ENCODE results near the gene RHD. TPM values are rescaled to one million over a fixed set of nuclear protein-coding genes. Genes with fewer than 3 reads are reported as not detected.
"Not testable (repeated sequence)": the region's sequence is repeated elsewhere in the genome, so short reads cannot be mapped to it uniquely, and the experiment has no call there.

Gene RHD
- polyA plus RNA-seq (2013, experiment 1 of 4), result not detected
- polyA plus RNA-seq (2013, experiment 2 of 4), result 0.14 TPM
- not detected for polyA plus RNA-seq (2013, experiment 3 of 4)
- not detected for polyA plus RNA-seq (2013, experiment 4 of 4)

GRCh38 chr1:25272238-25272637 lies at the start of gene RHD:
TSS of gene RHD (plus strand) at chr1:25272509. CDS start at chr1:25272548, 39 bp downstream.
- not testable (repeated sequence) for H3K4me3 ChIP-seq (ENCODE audit: insufficient read depth, low read depth, low read length); H3K27ac ChIP-seq (ENCODE audit: insufficient read depth, low read depth, low read length, poor library complexity, severe bottlenecking); H3K36me3 ChIP-seq (ENCODE audit: control insufficient read depth, insufficient read depth, low read length); H3K9me3 ChIP-seq (ENCODE audit: control insufficient read depth, low read length); H3K27me3 ChIP-seq (ENCODE audit: control insufficient read depth, insufficient read depth, low read length, poor library complexity, severe bottlenecking); H3K4me1 ChIP-seq (ENCODE audit: control insufficient read depth, insufficient read depth, low read length)
- 51 to 54% methylated on average over 6 to 8 of the region's 8 CpGs for WGBS, 2 experiments

- Histone ChIP-seq H3K4me3 (ENCODE audit: insufficient read depth, low read depth, low read length) (no peak overlapping the region), H3K27ac (ENCODE audit: insufficient read depth, low read depth, low read length, poor library complexity, severe bottlenecking) (no peak overlapping the region), H3K9me3 (ENCODE audit: control insufficient read depth, low read length) (no peaks in the 10 kb centered on the region), H3K27me3 (ENCODE audit: control insufficient read depth, insufficient read depth, low read length, poor library complexity, severe bottlenecking) (no peaks in the 10 kb centered on the region), H3K36me3 (ENCODE audit: control insufficient read depth, insufficient read depth, low read length) (peaks cover 45% of the 10 kb centered on the region), H3K4me1 (ENCODE audit: control insufficient read depth, insufficient read depth, low read length) (no peaks in the 10 kb centered on the region)
- WGBS, 2 experiments, result 96 to 97% methylated on average over 4 of the region's 4 CpGs
These were observed 49.7 kb upstream of the RHD start for GRCh38 chr1:25222606-25223005.

- Histone ChIP-seq H3K36me3 (ENCODE audit: control insufficient read depth, insufficient read depth, low read length) (peaks cover 45% of the 10 kb centered on the region), H3K27me3 (ENCODE audit: control insufficient read depth, insufficient read depth, low read length, poor library complexity, severe bottlenecking) (no peaks in the 10 kb centered on the region), H3K27ac (ENCODE audit: insufficient read depth, low read depth, low read length, poor library complexity, severe bottlenecking) (no peak overlapping the region), H3K4me1 (ENCODE audit: control insufficient read depth, insufficient read depth, low read length) (no peaks in the 10 kb centered on the region), H3K4me3 (ENCODE audit: insufficient read depth, low read depth, low read length) (no peak overlapping the region), H3K9me3 (ENCODE audit: control insufficient read depth, low read length) (no peaks in the 10 kb centered on the region)
- WGBS, 2 experiments, result 93 to 98% methylated on average over 3 of the region's 3 CpGs
These were observed 48.8 kb upstream of the RHD start for GRCh38 chr1:25223471-25223870.

- H3K9me3 ChIP-seq (ENCODE audit: control insufficient read depth, low read length), result no peaks in the 10 kb centered on the region
- peak within 1 kb of the TSS; percentile 70 for H3K4me3 ChIP-seq (ENCODE audit: insufficient read depth, low read depth, low read length)
- 1% methylated on average over 54 of the region's 54 CpGs for WGBS, 2 experiments
- no peaks in the 10 kb centered on the region for H3K27me3 ChIP-seq (ENCODE audit: control insufficient read depth, insufficient read depth, low read length, poor library complexity, severe bottlenecking)
- H3K36me3 ChIP-seq (ENCODE audit: control insufficient read depth, insufficient read depth, low read length), result peaks cover 8% of the 10 kb centered on the region
- H3K27ac ChIP-seq (ENCODE audit: insufficient read depth, low read depth, low read length, poor library complexity, severe bottlenecking), result peak within 1 kb of the TSS; percentile 90
- peaks cover 4% of the 10 kb centered on the region for H3K4me1 ChIP-seq (ENCODE audit: control insufficient read depth, insufficient read depth, low read length)
These were observed 40.1 kb upstream of the RHD start, which contains the start of gene SYF2 for GRCh38 chr1:25232027-25232865. TSS of gene SYF2 (minus strand) at chr1:25232502. CDS start at chr1:25232467, 35 bp downstream.

DNA sequence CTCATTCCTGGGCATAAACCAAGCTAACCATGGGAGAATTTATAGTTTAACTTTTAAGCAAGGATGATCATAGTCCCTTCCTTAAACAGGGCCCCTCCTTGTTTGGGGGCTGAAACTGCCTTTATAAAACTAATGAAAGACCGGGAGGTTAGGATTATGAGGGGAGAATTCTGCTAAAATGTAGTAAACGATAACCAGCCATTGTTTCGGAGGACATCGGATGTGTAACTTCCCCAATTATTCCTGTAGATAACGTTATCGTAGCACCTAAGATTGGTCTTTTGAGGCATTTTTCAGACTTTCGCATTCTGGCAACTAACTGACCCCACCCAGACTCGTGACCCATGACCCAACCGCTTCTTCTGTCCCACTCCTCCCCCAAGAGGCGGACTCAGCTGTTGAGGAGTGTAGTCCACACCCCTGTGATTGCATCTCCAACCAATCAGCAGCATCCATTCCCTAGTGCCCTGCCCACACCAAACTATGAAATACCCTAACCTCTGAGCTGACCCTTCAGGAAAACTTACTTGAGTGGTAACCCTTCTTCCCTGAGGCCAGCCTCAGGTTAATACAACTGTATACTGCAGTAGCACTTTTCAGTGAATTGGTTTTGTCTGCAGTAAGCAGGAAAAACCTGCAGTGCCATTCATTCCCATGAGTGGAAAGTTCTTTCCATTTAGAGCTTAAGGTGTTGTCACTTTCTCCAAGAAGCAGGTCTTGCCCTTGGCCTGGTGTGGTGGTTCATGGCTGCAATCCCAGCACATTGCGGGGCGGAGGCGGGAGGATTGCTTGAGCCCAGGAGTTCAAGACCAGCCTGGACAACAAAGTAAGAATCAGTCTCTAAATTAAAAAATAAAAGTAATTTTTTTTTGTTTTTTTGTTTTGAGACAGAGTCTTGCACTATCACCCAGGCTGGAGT lies 39.2 kb upstream of the RHD start:
- Histone ChIP-seq H3K27ac (ENCODE audit: insufficient read depth, low read depth, low read length, poor library complexity, severe bottlenecking) (peak overlapping the region; percentile 90), H3K4me1 (ENCODE audit: control insufficient read depth, insufficient read depth, low read length) (peaks cover 4% of the 10 kb centered on the region), H3K4me3 (ENCODE audit: insufficient read depth, low read depth, low read length) (peak overlapping the region; percentile 70), H3K27me3 (ENCODE audit: control insufficient read depth, insufficient read depth, low read length, poor library complexity, severe bottlenecking) (no peaks in the 10 kb centered on the region), H3K9me3 (ENCODE audit: control insufficient read depth, low read length) (no peaks in the 10 kb centered on the region), H3K36me3 (ENCODE audit: control insufficient read depth, insufficient read depth, low read length) (peaks cover 6% of the 10 kb centered on the region)
- 22 to 24% methylated on average over 13 of the region's 13 CpGs for WGBS, 2 experiments

DNA sequence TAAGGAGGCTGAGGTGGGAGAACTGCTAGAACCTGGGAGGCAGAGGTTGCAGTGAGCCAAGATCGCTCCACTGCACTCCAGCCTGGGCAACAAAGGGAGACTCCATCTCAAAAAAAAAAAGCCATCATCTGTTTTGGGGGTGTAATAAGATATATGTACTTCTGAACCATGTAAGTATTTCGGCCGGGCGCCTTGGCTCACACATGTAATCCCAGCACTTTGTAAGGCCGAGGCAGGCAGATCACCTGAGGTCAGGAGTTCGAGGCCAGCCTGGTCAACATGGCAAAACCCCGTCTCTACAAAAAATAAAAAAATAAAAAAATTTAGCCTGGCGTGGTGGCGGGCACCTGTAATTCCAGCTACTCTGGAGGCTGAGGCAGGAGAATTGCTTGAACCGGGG lies 36.9 kb upstream of the RHD start:
- 91 to 94% methylated on average over 10 of the region's 10 CpGs for WGBS, 2 experiments
- H3K4me3 ChIP-seq (ENCODE audit: insufficient read depth, low read depth, low read length); H3K27ac ChIP-seq (ENCODE audit: insufficient read depth, low read depth, low read length, poor library complexity, severe bottlenecking); H3K9me3 ChIP-seq (ENCODE audit: control insufficient read depth, low read length); H3K36me3 ChIP-seq (ENCODE audit: control insufficient read depth, insufficient read depth, low read length); H3K4me1 ChIP-seq (ENCODE audit: control insufficient read depth, insufficient read depth, low read length); H3K27me3 ChIP-seq (ENCODE audit: control insufficient read depth, insufficient read depth, low read length, poor library complexity, severe bottlenecking): not testable (repeated sequence)

DNA sequence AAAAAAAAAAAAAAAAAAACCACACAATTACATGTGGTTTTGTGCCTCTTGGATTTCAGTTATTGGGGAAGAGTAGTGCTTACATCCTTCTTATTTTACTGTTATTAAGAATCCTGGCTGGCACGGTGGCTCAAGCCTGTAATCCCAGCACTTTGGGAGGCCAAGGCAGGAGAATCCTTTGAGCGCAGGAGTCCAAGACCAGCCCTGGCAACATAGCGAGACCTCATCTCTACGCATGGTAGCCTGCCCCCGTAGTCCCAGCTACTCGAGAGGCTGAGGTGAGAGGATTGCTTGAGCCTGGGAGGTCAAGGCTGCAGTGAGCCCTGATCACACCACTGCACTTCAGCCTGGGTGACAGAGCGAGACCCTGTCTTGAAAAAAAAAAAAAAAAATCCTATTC lies 36.0 kb upstream of the RHD start:
- H3K9me3 ChIP-seq (ENCODE audit: control insufficient read depth, low read length); H3K36me3 ChIP-seq (ENCODE audit: control insufficient read depth, insufficient read depth, low read length); H3K27me3 ChIP-seq (ENCODE audit: control insufficient read depth, insufficient read depth, low read length, poor library complexity, severe bottlenecking); H3K4me3 ChIP-seq (ENCODE audit: insufficient read depth, low read depth, low read length); H3K27ac ChIP-seq (ENCODE audit: insufficient read depth, low read depth, low read length, poor library complexity, severe bottlenecking); H3K4me1 ChIP-seq (ENCODE audit: control insufficient read depth, insufficient read depth, low read length): not testable (repeated sequence)
- WGBS, 2 experiments, result 93 to 95% methylated on average over 7 of the region's 7 CpGs

DNA sequence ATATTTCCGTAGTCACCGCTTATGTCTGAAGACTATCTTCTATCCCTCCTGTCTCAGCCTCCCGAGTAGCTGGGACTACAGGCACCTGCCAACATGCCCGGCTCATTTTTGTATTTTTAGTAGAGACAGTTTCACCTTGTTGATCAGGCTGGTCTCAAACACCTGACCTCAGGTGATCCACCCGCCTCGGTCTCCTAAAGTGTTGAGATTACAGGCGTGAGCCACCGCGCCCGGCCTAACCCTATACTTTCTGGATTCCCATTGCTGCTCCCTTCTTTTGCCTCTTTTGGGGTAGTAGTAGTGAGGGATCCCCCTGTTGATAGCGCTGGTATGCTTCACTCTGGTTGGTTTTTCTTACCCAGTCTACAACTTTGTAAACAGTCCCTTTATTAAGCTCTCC lies 34.3 kb upstream of the RHD start:
- no peak overlapping the region for H3K4me3 ChIP-seq (ENCODE audit: insufficient read depth, low read depth, low read length)
- 95 to 96% methylated on average over 10 of the region's 11 CpGs for WGBS, 2 experiments
- no peaks in the 10 kb centered on the region for H3K27me3 ChIP-seq (ENCODE audit: control insufficient read depth, insufficient read depth, low read length, poor library complexity, severe bottlenecking)
- H3K4me1 ChIP-seq (ENCODE audit: control insufficient read depth, insufficient read depth, low read length), result peaks cover 4% of the 10 kb centered on the region
- H3K36me3 ChIP-seq (ENCODE audit: control insufficient read depth, insufficient read depth, low read length), result peaks cover 16% of the 10 kb centered on the region
- H3K27ac ChIP-seq (ENCODE audit: insufficient read depth, low read depth, low read length, poor library complexity, severe bottlenecking), result no peak overlapping the region
- no peaks in the 10 kb centered on the region for H3K9me3 ChIP-seq (ENCODE audit: control insufficient read depth, low read length)

DNA sequence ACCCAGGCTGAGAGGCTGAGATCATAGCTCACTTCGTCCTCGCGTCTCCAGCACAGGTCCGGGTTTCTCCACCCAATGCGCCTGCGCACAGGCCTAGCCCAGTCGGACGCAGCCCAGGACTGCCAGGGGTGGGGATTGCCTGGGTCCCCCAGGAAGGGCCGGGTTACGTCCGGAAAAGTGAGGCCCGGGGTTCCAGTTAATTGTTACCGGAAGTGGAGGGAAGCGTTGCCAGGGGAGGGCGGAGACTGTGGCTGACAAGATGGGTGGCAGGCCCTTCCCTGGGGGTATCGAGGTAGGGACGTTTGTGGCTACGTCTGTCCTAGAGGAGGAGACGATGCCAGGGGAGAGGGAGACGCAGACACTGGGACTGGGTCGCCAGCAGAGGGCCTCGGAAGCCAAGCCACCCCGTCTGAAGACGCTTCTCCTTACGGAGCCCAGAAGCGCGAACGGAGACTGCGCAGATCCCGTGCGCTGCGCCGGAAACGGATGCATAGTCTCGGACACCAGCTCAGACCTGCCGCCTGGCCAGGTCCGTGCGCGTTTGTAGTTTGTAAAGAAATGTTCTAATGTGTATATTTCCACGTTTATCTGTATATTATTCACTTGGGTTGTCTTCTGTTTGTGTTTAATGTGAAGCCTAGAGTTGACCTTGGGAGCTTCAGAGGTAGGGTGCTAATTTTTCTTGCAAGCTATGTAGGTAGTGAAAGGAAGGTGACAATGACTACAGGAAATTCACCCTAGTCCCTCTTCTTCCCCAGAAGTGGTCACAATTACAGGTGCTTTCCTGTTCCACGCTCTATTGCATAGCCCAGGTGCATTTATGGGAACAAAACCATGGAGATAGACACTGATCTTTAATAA lies 32.4 kb upstream of the RHD start:
- Histone ChIP-seq H3K4me3 (ENCODE audit: insufficient read depth, low read depth, low read length) (peak overlapping the region; percentile 44), H3K36me3 (ENCODE audit: control insufficient read depth, insufficient read depth, low read length) (peaks cover 29% of the 10 kb centered on the region), H3K4me1 (ENCODE audit: control insufficient read depth, insufficient read depth, low read length) (peaks cover 4% of the 10 kb centered on the region), H3K27me3 (ENCODE audit: control insufficient read depth, insufficient read depth, low read length, poor library complexity, severe bottlenecking) (no peaks in the 10 kb centered on the region), H3K9me3 (ENCODE audit: control insufficient read depth, low read length) (no peaks in the 10 kb centered on the region), H3K27ac (ENCODE audit: insufficient read depth, low read depth, low read length, poor library complexity, severe bottlenecking) (peak overlapping the region; percentile 78)
- 20 to 23% methylated on average over 41 of the region's 41 CpGs for WGBS, 2 experiments
